SK-N-MC (cell line): Measurements from ENCODE around the gene NPL.

Source experiments
- EZH2 ChIP-seq: fragments of 200-600 bp; sonication (generic); IDR thresholded peaks from one replicate; pipeline ENCODE4 v1.6.1; 2017; ENCODE audit warnings: antibody characterized with exemption
- FOXP2 ChIP-seq: optimal IDR thresholded peaks from 2 replicates; pipeline ENCODE3; 2011; ENCODE audit warnings: mild to moderate bottlenecking, moderate library complexity; ENCODE audit not compliant: insufficient read depth; ENCODE audit errors: extremely low read length, control extremely low read depth
- POLR2AphosphoS5 ChIP-seq: IDR thresholded peaks from 2 replicates; pipeline ENCODE4 v1.6.1; 2012; ENCODE audit warnings: mild to moderate bottlenecking, low read depth, low read length, borderline replicate concordance

DNA sequence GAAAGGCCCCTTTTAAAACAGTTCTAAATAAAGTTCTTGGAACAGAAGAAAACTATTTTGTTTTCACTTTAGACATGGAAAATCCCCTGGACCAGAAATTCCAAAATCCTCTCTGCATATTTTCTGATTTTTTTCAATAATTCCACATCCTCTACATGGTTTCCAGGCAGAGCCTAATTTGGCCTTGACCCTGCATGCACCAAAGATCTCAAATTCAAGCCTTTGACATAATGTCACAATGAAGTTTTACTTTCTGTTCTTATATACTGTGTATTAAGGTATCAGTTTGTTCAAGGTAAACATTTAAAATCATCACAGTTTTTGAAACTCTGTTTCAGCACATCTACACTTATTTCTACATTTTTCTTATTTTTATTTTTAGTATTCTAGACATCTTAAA lies 12.2 kb upstream of the NPL start:
- TF ChIP-seq POLR2AphosphoS5 (no peak), EZH2 (no peak), FOXP2 (no peak)
